GM21423 (cell line): ENCODE results near the gene OPTC.

Experiments
- ATAC-seq: cut with Tn5 transposase; IDR thresholded peaks from one replicate; pipeline ENCODE4 v1.9.1; 2021; ENCODE audit warnings: mild to moderate bottlenecking, moderate library complexity; ENCODE audit not compliant: unreplicated experiment

The OPTC gene

DNA sequence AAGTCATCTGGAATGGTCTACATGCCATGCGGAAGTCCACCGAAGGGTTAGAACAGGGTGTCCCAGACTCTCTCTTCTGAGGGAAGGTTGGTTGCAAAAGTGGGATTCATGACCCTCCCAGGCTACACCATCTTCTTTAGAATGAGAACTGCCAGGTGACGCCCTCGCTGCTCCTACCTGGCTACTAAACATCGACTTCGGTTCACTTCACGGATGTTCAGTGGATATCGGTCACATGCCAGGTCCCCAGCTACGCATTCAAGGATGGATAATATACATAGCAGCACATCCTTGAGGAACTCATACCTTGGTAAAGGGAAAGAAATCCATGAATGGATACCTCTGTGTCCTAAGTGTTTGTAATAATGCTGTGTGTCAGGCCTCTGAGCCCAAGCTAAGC, 3.3 kb upstream of the OPTC start:
- ATAC-seq, result no peak

DNA sequence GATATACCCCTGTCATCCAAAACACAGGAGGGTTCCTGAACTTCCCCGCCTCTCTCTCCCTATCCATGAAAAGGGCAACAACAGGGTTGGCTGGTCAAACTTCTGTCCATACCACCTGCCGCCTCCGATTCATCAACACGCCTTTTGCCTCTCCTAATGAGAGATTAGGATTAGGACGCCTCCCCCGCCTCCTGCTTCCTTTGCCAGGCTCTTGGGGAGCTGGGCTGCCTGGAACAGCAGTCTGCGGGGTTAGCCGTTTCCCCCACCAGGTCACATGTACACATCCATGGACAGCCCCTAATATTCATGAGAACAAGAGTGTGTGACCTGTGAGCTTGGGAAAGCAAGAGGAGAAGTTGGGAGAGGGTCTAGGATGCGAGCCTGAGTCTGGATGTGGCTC, 2.3 kb upstream of the OPTC start:
- no peak for ATAC-seq

DNA sequence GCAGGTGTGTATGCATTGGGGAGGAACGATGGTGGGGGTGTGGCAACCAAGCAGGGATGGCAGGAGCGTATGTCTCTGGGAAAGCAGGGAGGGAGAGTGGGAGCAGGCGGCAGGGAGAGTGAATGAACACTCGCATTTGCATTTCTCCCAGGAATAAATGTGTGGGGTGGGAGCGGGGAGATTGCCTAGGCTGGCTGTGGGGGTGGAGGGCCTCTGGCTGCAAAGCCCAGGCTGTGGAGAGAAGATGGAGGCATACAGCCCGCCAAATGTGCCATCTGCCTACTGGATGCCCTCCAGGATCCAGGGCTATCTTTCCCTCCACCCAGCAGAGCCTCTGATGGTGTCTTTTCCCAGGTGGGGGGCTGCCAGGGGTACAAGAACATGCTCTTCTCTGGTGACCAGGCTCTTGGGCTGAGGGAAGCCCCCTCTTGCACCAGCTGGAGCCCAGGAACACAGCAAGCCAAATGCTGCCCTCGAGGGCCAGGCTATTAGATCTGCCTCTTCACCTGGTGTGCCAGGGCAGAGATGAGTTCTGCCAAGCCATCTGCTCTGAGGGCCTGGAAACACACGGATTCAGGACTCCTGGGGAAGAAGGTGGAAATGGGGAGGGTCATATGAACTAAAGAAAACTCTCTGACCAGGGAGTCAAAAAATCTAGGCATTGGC, 1.7 kb upstream of the OPTC start:
- no peak for ATAC-seq

GRCh38 chr1:203492748-203493130, 1.2 kb upstream of the OPTC start:
- ATAC-seq, result no peak

DNA sequence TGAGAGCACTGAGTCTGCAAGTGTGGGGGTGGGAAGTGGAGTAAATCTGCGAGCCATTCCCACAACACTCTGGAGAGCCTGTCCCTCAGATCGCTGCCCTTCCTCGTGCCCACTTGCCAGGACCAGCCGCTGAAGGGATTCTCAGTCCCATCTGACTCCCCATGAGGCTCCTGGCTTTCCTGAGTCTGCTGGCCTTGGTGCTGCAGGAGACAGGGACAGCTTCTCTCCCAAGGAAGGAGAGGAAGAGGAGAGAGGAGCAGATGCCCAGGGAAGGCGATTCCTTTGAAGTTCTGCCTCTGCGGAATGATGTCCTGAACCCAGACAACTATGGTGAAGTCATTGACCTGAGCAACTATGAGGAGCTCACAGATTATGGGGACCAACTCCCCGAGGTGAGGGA, 1.9 kb downstream of the OPTC start:
- ATAC-seq, result no peak

- ATAC-seq, result no peak
Observed at GRCh38 chr1:203497269-203497777, 3.4 kb downstream of the OPTC start.

DNA sequence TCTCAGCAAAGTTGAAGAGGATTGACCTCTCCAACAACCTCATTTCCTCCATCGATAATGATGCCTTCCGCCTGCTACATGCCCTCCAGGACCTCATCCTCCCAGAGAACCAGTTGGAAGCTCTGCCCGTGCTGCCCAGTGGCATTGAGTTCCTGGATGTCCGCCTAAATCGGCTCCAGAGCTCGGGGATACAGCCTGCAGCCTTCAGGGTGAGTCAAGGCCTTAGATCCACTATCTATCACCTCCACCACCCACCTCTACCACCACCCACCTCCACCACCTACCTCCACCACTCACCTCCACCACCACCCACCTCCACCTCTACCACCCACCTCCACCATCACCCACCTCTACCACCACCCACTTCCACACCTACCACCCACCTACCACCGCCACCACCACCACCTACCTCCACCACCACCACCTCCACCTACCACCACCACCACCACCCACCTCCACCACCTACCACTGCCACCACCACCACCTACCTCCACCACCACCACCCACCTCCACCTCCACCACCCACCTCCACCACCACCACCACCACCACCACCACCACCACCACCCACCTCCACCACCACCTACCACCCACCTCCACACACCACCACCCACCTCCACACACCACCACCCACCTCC, 5.8 kb downstream of the OPTC start:
- ATAC-seq, result no peak

GRCh38 chr1:203500279-203500678, 6.3 kb downstream of the OPTC start:
- no peak for ATAC-seq

- ATAC-seq, result no peak
Observed at GRCh38 chr1:203503836-203504235, 9.9 kb downstream of the OPTC start.

DNA sequence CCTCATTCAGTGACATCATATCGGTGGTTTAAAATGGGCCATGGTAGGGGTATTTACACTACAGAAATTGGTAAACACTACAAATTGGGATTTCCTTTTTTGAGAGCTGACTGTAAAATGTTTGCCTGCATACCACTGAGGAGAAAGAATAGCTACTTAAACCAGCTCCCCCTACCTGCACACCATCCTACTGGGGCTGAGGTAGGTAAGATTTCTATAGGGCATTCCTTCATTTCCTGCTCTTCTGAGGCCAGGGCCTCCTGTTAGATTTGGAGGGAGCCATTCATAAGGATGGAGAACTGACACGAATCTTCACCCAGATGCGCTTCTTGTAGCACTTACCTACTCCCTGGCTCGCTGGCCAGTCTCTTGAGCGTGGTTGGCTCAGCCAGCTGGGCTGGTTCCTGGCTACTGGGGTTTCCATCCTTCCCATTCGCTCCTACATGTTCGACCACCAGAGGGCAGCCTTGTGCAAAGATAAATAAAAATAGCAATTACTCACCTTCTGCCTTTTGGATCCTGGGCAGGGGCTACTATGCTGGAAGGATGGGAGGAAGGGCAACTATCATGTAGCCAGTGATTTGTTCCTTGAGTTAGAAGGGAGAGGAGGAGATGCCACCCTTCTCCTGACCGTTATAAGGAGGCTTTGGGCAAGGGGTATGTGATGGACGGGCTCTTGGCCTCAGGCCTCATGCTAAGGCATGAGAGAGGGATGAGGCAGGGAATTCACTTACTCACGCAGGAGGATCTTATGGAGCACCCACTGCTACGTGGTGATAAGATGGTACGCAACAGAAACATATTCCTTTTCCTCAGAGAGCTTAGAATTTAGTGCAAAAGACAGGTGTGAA, 10.7 kb downstream of the OPTC start:
- ATAC-seq, result no peak

DNA sequence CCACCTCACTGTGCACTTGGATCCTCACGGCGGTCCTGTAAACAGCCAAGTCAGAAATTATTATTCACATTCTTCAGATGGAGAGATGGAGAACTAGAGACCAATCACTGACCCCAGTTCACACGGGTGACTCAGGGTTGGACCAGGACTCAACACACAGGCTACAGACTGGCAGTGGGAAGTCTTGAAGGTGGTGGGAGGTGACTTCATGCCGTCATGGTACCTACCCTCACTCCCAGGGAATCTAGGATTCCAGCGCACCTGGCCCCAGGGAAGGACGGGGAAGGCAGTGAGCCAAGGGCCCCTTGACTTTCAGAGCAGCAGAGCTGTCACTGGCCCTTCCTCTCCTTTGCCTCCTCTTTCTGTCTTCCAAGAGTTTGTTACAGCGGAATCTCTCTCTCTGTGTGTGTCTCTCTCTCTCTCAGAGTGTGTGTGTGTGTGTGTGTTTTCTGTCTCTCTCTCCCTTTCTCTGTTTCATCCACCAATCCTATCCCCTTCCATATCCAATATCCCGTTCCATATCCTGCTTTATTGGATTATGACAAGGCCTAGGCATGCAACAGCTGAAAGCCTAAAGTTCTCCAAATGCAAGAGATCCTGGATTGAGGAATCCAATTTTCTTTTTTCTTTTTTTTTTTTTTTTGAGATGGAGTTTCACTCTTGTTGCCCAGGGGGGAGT, 11.7 kb downstream of the OPTC start:
- no peak for ATAC-seq

- ATAC-seq, result no peak
Observed at GRCh38 chr1:203506858-203507626, 13.1 kb downstream of the OPTC start.

DNA sequence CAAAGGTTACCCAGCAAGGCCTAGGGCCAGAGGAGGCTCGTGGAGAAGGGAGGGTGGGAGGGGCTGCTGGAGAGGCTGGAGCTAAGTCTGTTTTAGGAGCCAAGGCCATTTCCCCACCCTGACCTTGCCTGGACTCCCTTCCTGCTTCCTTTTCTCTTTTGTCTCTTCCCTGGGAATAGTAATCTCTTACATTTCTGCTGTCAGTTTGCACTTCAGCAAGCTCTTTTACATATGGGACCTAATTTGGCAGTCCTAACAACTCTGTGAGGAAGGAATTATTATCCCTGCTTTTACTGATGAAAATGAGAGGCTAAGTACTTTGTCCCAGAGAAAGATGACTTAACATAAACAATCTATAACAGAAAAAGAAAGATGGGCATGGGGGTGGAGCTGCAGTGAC, 13.8 kb downstream of the OPTC start:
- ATAC-seq, result no peak

GRCh38 chr1:203508463-203509073, 14.6 kb downstream of the OPTC start:
- no peak for ATAC-seq

DNA sequence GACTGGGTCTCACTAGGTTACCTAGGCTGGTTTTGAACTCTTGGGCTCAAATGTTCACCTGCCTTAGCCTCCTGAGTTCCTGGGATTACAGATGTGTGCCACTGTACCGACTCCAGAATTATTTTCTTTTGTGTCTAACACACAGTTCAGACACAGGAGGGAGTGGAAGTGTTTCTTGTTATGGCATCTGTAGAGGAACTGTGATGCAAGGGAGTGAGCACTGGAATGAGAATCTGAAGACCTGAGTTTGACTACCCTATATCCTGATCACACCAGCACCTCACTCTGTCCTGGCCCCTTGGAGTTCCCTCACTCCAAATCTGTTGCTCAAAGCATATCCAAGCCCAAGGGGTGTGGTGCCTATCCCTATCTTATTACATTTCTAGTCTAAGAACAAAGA, 15.2 kb downstream of the OPTC start:
- no peak for ATAC-seq

DNA sequence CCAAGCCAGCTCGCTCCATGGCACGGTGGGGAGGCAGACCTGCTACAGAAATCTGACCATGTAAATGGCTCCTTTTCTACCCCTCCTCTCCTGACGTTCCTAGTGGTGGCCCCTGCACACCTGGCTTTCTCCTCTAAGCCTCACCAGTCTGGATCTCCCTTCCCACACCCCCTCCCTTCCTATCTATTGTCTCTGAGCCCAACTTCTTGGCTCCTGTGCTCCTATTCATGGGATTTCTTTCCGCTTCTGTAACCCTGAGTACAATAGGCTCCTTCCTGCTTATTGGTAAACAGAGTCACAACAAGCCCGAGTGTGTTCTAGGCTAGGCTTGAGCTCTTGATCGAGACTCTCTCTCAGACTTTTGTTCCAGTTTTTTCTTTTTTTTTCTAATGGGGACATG, 17.6 kb downstream of the OPTC start:
- ATAC-seq, result no peak

DNA sequence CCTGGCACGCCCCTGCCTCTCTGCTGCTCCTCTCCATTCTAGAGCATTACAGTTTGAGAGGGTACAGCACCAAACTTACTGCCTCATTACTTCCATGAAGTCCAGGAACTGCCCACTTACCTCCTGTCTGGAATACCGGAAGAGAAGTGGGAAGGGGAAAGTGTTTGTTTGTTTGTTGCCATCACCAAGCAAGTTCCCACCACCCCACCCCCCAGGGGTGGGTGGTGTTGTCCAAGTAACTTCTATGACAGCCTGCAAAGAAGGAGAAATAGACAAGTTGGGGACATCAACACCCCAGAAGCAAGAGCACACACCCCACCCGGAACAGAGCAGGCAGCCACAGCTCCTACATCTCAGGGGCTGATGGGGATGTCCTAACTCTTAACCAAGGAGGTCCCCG, 18.0 kb downstream of the OPTC start:
- no peak for ATAC-seq

DNA sequence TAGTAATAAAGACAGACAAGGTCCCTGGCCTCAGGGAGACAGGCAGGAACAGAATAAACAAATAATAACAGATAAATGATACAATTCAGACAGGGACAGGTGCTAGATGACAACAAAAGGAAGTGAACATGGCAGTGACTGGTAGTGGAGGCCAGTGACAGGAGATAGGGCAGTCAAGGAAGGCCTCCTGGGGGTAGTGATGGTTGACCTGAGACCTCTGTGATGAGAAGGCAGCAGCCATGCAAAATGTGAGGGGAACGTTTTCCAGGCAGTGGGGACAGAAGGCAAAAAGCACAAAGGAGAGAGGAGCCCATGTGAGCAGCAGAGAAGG, 18.5 kb downstream of the OPTC start:
- ATAC-seq, result no peak

- no peak for ATAC-seq
Observed at GRCh38 chr1:203512848-203513584, 19.1 kb downstream of the OPTC start.

DNA sequence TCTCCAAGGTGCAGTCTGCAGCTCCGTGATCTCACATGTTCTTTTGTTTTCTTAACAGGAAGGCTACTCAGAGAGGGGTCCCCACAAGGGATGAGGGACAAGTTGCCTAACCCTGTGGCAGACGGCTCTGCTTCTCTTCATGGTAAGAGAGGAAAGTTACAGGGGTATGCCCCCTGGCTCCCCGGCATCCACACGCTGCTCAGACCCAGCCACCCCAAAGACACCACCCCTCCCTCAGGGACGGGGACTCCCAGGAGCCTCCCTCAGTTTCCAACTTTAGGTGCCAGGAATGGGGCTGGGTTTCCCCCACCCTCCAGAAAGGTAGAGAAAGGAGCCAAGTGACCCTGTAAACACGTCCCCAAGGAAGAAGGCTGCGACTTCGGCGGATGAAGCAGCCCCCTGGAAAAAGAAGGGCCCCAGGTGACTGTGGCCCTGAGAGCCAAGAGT, 19.7 kb downstream of the OPTC start:
- no peak for ATAC-seq
